Effector memory CD8-positive, alpha-beta T cell (primary cell): ENCODE data around the gene GUCY1B1.

Experiments
- ATAC-seq: fragments of 150-1000 bp; cut with Tn5 transposase; replicated peaks from 2 replicates; pipeline ENCODE4 v1.10.0; 2021; ENCODE audit warnings: mild to moderate bottlenecking, moderate library complexity
- DNase-seq, 3 experiments: peaks; one replicate each; pipeline ENCODE4 v3.0.0; 2021
- H3K27ac Mint-ChIP-seq, 2 donors: one replicate each; pipeline ENCODE4 v1.8.0; 2022; ENCODE audit warnings: mild to moderate bottlenecking in 2 of 2, mixed read lengths in 2 of 2, moderate library complexity in 2 of 2
- H3K27me3 Mint-ChIP-seq, 2 donors: one replicate each; pipeline ENCODE4 v1.8.0; 2022; ENCODE audit warnings: mixed read lengths in 2 of 2
- H3K36me3 Mint-ChIP-seq: one replicate; pipeline ENCODE4 v1.8.0; 2022; ENCODE audit warnings: mild to moderate bottlenecking, moderate library complexity, mixed read lengths; ENCODE audit not compliant: insufficient read depth
- H3K4me1 Mint-ChIP-seq, 2 donors: one replicate each; pipeline ENCODE4 v1.8.0; 2022; ENCODE audit warnings: low read depth in 2 of 2, mixed read lengths in 2 of 2
- H3K4me3 Mint-ChIP-seq, 2 donors: one replicate each; pipeline ENCODE4 v1.8.0; 2022; ENCODE audit warnings: mild to moderate bottlenecking in 2 of 2, mixed read lengths in 2 of 2, moderate library complexity in 2 of 2
- H3K9me3 Mint-ChIP-seq, 2 donors: one replicate each; pipeline ENCODE4 v1.8.0; 2022; ENCODE audit warnings: mixed read lengths in 2 of 2

Gene GUCY1B1

GRCh38 chr4:155820887-155821518 is 62.2 kb downstream of the GUCY1B1 start:
- no peak for ATAC-seq
- Mint-ChIP-seq H3K9me3 (no peaks in the 10 kb centered on the region), H3K36me3 (no peaks in the 10 kb centered on the region), H3K4me1 (no peaks in the 10 kb centered on the region), H3K27ac (no peak overlapping the region), H3K27me3 (peaks cover 0 to 9% of the 10 kb centered on the region in 2 donors), H3K4me3 (no peak overlapping the region)
- no peak for DNase-seq

GRCh38 chr4:155822572-155822971 is 63.8 kb downstream of the GUCY1B1 start:
- Mint-ChIP-seq H3K27ac (no peak overlapping the region), H3K27me3 (peaks cover 0 to 9% of the 10 kb centered on the region in 2 donors), H3K4me3 (no peak overlapping the region), H3K9me3 (peaks cover 0 to 3% of the 10 kb centered on the region in 2 donors), H3K36me3 (no peaks in the 10 kb centered on the region), H3K4me1 (no peaks in the 10 kb centered on the region)
- ATAC-seq = no peak
- DNase-seq = no peak

GRCh38 chr4:155828628-155829027 is 69.8 kb downstream of the GUCY1B1 start:
- ATAC-seq = no peak
- Mint-ChIP-seq H3K4me1 (no peaks in the 10 kb centered on the region), H3K27me3 (peaks cover 0 to 9% of the 10 kb centered on the region in 2 donors), H3K4me3 (no peak overlapping the region), H3K27ac (no peak overlapping the region), H3K9me3 (peaks cover 0 to 3% of the 10 kb centered on the region in 2 donors), H3K36me3 (no peaks in the 10 kb centered on the region)
- DNase-seq = no peak

- H3K36me3 Mint-ChIP-seq = no peaks in the 10 kb centered on the region
- H3K4me3 Mint-ChIP-seq = no peak overlapping the region
- no peaks in the 10 kb centered on the region for H3K4me1 Mint-ChIP-seq
- no peaks in the 10 kb centered on the region for H3K27me3 Mint-ChIP-seq
- no peak for DNase-seq
- H3K27ac Mint-ChIP-seq = no peak overlapping the region
- ATAC-seq = no peak
- no peaks in the 10 kb centered on the region for H3K9me3 Mint-ChIP-seq
Measured at GRCh38 chr4:155832664-155833063, 73.8 kb downstream of the GUCY1B1 start.

- H3K9me3 Mint-ChIP-seq = no peaks in the 10 kb centered on the region
- no peak for ATAC-seq
- no peak overlapping the region for H3K4me3 Mint-ChIP-seq
Measured at GRCh38 chr4:155837203-155837796, 78.5 kb downstream of the GUCY1B1 start.

GRCh38 chr4:155842080-155842479 is 83.3 kb downstream of the GUCY1B1 start:
- Mint-ChIP-seq H3K9me3 (no peaks in the 10 kb centered on the region), H3K4me3 (no peak overlapping the region), H3K27ac (no peak overlapping the region), H3K4me1 (no peaks in the 10 kb centered on the region), H3K27me3 (no peaks in the 10 kb centered on the region), H3K36me3 (no peaks in the 10 kb centered on the region)
- no peak for DNase-seq
- ATAC-seq = no peak

More at GRCh38 chr4:155837203-155837796, 78.5 kb downstream of the GUCY1B1 start:
- Mint-ChIP-seq H3K27ac (no peak overlapping the region), H3K4me1 (no peaks in the 10 kb centered on the region), H3K36me3 (no peaks in the 10 kb centered on the region), H3K27me3 (no peaks in the 10 kb centered on the region)
- DNase-seq = no peak

- no peaks in the 10 kb centered on the region for H3K27me3 Mint-ChIP-seq
- DNase-seq (no peak), ATAC-seq (no peak)
- H3K36me3 Mint-ChIP-seq = no peaks in the 10 kb centered on the region
- no peaks in the 10 kb centered on the region for H3K9me3 Mint-ChIP-seq
- H3K4me3 Mint-ChIP-seq = no peak overlapping the region
- no peaks in the 10 kb centered on the region for H3K4me1 Mint-ChIP-seq
- no peak overlapping the region for H3K27ac Mint-ChIP-seq
Measured at GRCh38 chr4:155846929-155847328, 88.1 kb downstream of the GUCY1B1 start.

- no peak overlapping the region for H3K4me3 Mint-ChIP-seq
- H3K4me1 Mint-ChIP-seq = no peaks in the 10 kb centered on the region
- no peaks in the 10 kb centered on the region for H3K36me3 Mint-ChIP-seq
- no peaks in the 10 kb centered on the region for H3K27me3 Mint-ChIP-seq
- H3K9me3 Mint-ChIP-seq = no peaks in the 10 kb centered on the region
- H3K27ac Mint-ChIP-seq = no peak overlapping the region
- no peak for DNase-seq
- no peak for ATAC-seq
Measured at GRCh38 chr4:155849042-155849441, 90.2 kb downstream of the GUCY1B1 start.

GRCh38 chr4:155853189-155853588 is 94.4 kb downstream of the GUCY1B1 start:
- no peak for ATAC-seq

GRCh38 chr4:155854582-155855226 is 95.9 kb downstream of the GUCY1B1 start:
- DNase-seq (no peak), ATAC-seq (no peak)
- Mint-ChIP-seq H3K4me1 (no peaks in the 10 kb centered on the region), H3K27ac (no peak overlapping the region), H3K4me3 (no peak overlapping the region), H3K36me3 (no peaks in the 10 kb centered on the region), H3K9me3 (no peaks in the 10 kb centered on the region), H3K27me3 (no peaks in the 10 kb centered on the region)

More at GRCh38 chr4:155853189-155853588, 94.4 kb downstream of the GUCY1B1 start:
- H3K4me3 Mint-ChIP-seq = no peak overlapping the region
- H3K9me3 Mint-ChIP-seq = no peaks in the 10 kb centered on the region
- no peaks in the 10 kb centered on the region for H3K4me1 Mint-ChIP-seq
- H3K27me3 Mint-ChIP-seq = no peaks in the 10 kb centered on the region
- H3K27ac Mint-ChIP-seq = no peak overlapping the region
- DNase-seq = no peak
- no peaks in the 10 kb centered on the region for H3K36me3 Mint-ChIP-seq

GRCh38 chr4:155855897-155856296 is 97.1 kb downstream of the GUCY1B1 start:
- H3K27me3 Mint-ChIP-seq = no peaks in the 10 kb centered on the region
- no peaks in the 10 kb centered on the region for H3K9me3 Mint-ChIP-seq
- H3K27ac Mint-ChIP-seq = no peak overlapping the region
- DNase-seq (no peak), ATAC-seq (no peak)
- H3K36me3 Mint-ChIP-seq = no peaks in the 10 kb centered on the region
- H3K4me3 Mint-ChIP-seq = no peak overlapping the region
- no peaks in the 10 kb centered on the region for H3K4me1 Mint-ChIP-seq
